GM18858 (cell line): ENCODE data around the gene PKLR.
A peak's percentile ranks its signal among the peaks of the same experiment; 100 is the strongest.
"Not testable (repeated sequence)": the region's sequence is repeated elsewhere in the genome, so short reads cannot be mapped to it uniquely, and the experiment has no call there.

Experiments
- ATAC-seq: cut with Tn5 transposase; IDR thresholded peaks from one replicate; pipeline ENCODE4 v1.9.1; 2021; ENCODE audit not compliant: unreplicated experiment

PKLR gene

DNA sequence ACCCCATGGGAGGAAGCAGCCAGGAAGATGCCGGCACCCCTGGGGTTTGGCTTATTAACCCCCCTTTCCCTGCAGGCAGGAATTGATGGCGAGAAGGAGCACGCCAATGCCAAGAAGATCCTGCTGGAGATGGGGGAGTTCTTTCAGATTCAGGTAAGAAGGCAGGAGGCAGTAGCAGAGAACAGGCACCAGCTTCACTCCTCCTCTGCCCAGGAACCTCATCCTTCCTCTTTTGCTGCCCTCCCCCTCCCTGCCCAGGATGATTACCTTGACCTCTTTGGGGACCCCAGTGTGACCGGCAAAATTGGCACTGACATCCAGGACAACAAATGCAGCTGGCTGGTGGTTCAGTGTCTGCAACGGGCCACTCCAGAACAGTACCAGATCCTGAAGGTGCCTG, 18.3 kb upstream of the PKLR start:
- ATAC-seq: no peak

DNA sequence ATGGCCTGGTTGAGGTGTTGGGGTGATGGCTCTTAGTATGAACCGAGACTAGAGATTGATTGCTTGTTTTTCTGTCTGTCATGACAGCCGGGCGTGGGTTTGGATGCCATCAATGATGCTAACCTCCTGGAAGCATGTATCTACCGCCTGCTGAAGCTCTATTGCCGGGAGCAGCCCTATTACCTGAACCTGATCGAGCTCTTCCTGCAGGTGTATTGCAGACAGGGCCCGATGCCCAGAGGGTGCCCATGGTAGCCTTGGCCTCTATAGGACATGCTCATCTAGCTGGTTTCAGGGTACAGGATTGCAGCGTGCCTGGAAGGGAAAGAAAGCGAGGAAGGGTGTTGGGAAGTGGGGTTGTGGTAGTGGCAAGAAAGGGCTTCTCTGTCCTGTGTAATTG, 16.8 kb upstream of the PKLR start:
- ATAC-seq: no peak

DNA sequence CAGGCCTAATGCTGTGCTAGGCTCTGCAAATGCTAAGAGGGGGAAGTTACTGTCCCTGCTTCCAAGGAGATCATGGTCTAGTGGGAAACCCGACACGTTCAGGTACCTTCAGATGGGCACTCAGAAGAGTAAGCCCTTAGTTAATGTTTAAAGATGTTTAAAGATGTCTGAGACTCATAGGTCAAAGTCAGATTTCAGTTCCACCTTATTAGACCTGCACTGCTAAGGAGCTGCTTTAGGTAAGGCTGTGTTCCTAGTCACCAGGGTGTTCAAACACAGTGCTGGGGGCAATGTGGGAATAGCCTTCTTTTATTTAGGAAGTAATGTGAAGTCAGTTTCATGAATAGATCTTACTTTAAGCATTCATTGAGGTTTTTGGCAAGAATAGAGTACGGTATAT, 15.7 kb upstream of the PKLR start:
- no peak for ATAC-seq

DNA sequence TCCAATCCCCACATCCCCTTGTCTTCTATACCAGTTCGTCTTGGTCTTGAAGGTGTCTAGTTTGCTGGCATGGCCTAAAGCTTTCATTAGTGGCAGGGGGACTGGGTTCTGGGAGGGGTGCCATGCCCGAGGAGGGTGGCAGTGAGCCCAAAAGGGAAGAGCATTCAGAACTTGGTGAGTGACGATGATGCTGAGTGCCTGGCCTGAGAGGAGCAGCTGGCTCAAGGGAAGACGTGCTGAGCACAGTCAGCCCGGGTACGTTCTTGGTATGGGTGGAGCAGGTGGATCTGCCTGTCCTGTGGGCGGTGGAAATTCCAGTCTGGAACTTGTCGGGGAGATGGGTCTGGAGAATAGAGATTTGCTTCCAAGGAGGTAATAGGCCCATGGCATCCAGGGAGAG, 12.0 kb upstream of the PKLR start:
- no peak for ATAC-seq

DNA sequence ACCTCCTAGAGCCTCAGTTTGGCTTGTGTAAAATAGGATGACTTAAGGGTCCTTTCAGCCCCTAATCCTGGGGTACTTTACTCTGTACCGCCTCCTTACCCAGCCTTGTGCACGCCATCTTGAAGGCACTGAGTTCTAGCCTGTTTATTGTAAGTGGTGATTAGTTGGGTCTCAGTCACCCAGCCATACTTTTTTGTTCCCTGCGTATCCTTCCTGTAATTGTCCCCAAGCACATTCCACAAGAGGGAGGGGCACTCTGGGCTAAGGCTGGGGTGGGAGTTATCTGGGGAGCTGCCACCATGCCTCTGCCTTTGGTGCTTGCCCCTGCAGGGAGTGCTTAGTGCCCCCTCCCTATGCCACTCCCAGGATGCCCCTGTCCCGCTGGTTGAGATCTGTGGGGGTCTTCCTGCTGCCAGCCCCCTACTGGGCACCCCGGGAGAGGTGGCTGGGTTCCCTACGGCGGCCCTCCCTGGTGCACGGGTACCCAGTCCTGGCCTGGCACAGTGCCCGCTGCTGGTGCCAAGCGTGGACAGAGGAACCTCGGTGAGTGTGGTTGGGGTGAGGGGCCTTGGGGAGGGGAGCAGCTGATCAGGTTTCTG, 8.3 kb upstream of the PKLR start:
- no peak for ATAC-seq

DNA sequence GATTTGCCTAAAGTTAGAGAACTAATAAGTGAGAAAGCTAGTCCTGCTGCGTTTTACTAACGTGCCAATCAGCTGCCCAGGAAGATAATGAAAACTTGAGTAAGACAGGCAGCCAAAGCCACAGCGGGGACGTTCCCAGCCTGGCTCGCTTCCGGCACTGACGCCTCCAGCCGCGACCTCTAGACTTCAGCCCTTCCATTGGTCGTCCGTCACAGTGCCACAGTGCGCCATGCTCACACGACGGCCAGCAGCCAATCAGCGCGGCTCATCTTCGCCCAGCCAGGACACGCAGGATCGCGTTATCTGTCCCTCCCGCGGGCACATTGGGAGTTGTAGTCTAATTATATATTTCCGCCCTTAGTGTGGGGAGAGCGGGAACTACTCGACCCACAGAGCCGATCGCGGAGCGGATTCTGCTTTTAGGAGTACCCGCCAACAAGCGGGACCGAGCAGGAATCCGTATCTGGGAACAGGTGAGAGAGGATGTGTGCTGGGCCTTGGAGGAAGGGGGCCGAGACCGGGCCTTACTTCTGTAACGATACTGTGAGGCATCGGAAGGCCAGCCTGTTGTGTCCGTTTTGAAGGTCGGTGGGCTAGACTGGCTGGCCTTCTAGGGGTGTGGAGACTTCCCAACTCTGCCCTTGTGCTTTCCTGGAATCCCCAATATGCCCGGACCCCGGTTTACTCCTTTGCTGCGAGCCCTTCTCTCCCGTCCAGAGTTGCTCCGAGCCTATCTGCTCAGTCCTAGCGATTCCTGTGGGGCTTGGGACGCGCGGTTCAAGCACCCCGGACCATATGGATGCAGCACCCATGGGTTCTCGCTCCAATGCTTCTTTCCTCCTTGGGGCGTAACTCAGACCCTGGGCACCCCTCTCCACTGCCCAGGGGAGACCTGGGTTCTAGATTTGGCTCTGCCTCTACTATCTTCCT, 7.5 kb upstream of the PKLR start, which contains the start of gene FDPS:
Gene FDPS, plus strand, starts transcription at position 374 of the 930 bp plus-strand sequence. CDS start 924 bp downstream, outside the sequence.
- ATAC-seq: peak; percentile 90

DNA sequence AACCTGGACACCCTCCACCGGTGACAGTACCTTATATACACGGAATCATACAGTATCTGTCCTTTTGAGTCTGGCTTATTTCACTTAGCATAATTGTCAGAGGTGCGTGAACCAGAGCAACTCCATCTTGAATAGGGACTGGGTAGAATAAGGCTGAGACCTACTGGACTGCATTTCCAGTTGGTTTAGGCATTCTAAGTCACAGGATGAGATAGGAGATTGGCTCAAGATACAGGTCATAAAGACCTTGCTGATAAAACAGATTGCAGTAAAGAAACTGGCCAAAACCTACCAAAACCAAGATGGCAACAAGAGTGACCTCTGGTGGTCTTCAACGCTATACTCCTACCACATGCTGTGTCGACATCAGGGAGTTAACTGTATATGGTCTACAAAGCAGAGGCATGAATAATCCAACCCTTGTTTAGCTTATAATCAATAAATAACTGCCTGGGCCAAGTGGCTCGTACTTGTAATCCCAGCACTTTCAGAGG, 6.1 kb upstream of the PKLR start:
- no peak for ATAC-seq

DNA sequence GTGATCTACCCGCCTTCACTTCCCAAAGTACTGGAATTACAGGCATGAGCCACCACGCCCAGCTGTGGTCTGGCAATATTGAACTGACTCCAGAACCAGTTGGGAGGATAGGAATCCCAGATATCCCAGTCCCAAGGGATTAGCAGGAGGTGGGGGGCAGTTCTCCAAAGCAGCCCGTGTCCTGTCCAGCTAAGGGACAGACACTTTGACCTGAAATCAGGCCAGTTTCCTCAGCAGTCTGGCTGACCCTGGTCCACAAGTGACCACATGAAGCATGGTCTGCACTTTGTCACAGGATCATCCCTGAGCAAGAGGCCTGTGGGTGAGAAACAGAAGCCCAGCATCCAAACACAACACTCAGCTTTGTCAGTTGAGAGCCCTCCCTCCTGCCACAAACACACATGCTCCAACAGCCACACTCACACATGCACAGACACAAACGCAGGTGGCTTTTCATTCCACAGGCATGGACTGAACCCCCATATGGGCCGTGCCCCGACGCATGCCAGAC, 4.7 kb upstream of the PKLR start:
- no peak for ATAC-seq

DNA sequence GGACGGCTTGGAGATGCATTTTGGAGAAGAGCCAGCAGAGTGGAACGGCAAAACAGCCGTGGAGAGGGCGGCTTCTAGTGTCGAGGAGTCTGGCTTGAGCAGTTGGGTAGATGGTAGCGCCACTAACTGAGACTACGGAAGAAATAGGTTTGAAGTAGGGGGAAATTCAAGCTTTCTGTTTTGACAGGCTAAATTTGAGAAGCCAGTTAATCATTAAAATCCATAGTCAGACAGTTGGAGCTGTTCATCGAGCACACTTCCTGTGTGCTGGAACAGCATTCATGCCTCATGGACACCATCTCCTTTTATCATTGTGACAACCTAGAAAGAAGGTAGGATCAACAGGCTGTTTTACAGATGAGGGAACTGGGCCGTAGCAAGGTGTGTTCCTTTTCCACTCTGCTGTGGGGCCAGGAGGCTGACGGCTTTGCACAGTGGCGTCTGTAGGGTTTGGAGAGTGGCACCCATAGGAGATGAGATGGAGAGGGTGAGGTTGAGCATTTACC, 3.4 kb upstream of the PKLR start:
- no peak for ATAC-seq

DNA sequence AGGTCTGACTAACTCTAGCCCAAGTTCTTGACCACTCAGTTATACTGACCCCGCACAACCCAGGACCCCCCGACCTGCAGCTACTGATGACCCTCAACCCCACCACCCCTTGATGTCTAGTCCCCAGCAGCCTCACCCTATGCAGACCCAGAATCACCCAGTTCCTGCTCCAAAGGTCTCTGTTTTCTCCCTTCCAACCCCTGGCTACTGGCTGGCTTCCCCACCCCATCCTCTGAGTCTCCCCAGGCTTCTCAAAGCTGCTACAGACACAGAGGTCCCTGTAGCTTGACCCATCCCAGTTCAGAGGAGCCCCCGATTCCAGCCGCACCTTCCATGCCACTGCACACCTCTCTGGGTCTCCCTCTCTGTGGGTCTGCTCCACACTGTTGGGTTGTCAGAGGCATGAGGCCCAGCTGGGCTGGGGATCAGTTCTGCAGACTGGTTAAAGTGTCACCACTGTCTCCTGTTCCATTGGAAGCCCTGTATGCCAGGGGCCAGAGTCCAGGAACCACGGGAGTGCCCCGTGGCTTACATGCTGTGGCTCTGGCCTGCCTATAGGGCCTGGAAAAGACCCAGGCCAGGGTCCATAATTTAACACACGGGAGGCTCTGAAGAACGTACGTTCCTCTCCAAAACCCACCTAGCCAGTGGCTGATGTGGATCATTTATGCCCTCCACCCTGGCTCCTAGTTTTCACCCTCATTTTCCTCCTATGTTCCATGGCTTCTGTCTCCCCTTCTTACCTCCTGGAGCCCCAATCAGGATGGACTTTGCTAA, 497 bp downstream of the PKLR start:
- no peak for ATAC-seq

DNA sequence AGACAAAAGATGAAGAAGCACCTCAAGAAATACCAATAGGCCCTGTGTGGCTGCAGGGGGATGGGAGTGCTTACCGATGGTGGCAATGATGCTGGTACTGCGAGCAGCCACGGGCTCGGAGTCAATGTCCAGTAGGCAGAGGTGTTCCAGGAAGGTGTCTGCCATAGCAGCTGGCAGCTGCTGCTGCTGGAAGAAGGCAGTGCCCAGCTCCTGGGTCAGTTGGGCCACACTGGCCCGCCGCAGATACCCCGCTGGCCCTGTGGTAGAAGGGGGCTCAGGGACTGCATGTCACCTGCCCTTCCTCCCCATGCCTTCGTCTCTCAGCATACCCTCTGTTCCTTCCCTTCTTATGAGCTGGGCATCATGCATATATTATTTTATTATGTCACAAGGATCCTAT, 1.2 kb downstream of the PKLR start:
- no peak for ATAC-seq

DNA sequence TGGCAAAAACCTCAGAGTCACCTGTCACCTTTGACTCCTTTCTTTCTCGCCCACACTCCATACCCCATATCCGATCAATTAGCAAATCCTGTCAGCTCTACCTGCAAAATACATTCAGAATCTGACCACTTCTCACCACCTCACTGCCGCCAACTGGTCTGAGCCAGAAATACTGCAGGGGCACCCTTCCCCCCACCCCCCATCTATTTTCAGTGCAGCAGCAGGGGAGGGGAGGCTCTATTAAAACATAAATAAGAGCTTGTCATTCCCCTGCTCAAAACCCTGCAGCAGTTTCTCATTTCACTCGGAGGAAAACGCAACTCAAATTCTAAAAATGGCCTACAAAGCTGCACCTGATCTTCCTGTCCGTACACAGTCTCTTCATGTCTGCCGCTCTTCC, 3.9 kb downstream of the PKLR start:
- no peak for ATAC-seq

DNA sequence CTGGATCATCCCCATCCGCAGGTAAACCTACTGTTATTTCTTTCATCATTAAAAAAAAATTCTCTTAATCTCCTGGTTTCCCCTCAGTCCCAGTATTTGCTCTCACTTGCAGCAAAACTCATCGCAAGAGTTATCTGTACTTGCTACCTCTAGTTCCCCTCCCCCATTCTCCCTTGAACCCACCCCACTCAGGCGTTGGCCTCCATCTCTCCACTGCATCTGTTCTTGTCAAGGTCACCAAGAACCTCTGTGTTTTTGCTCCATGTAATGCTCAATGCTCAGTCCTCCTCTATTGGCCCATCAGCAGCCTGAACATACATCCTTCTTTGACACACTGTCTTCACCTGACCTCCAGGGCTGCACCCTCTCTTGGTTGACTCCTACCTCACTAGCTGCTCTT, 4.6 kb downstream of the PKLR start:
- no peak for ATAC-seq

DNA sequence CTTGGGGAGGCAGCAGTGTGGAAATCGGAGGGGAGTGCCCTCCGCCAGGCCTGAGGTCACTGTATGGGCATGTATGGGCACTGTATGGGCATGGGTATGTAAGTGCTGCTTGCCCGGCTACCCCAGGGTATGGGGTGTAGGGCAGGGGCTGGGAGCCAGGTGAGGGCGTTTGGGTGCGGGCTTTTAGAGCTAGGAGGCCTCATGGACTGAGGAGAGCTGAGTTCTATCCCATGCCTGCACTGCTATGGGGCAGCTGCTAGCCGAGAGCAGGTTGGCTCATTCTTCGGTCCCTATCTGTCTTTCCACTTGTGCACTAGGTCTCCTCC, 5.3 kb downstream of the PKLR start:
- no peak for ATAC-seq

DNA sequence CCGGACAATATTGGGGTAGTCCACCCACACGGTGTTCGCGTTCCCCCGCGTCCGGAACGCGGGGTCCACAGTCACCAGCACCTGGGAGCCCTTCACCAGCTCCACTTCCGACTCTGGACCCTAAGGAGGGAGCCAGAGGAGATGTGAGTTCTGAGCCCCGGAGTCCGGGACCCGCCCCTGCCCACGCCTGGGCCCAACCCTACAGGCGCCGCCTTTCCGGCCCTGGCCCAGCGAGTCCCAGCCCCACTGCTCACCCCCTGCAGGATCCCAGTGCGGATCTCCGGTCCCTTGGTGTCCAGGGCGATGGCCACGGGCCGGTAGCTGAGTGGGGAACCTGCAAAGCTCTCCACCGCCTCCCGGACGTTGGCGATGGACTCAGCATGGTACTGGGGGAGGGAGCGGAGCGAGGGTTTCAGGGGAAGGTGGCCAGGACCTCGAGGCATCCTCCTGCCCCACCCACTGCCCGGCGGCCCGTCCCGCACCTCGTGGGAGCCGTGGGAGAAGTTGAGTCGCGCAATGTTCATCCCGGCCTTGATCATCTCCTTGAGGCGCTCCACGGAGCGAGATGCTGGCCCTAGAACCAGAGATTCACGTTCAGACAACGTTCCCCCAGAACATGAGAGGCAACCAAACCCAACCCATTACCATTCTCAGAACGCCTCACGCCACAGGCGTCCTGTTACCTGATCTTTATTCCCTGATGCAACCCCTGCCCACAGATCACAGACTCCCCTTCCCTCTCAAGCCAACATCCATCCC, 5.9 kb downstream of the PKLR start:
- no peak for ATAC-seq

DNA sequence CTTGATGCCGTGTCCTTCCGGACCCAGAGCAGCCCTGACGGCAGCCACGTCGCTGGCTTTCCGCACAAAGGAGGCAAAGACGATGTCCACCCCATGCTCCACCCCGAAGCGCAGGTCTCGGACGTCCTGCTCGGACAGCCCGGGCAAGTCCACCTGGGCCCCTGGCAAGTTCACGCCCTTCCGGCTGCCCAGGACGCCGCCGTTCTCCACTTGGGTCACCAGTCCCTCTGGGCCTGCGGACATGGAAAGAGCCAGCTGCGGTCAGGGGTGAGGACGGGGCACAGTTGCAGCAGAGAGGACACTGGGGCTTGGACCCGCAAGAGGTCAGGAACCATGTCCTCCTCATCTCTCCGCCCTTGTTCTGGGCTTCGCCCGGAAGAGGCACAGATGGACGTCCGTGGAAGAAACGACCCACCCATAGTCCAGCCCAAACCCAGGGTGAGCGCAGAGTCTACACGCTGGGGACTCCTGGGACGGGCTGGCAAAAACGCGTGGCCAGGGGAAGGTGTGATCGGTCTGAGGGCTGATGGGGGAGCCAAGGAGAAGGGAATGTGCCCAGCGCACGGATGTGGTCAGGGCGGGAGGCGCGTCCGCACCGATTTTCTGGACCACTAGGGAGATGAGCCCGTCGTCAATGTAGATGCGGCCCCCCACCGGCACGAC, 6.6 kb downstream of the PKLR start:
- no peak for ATAC-seq

DNA sequence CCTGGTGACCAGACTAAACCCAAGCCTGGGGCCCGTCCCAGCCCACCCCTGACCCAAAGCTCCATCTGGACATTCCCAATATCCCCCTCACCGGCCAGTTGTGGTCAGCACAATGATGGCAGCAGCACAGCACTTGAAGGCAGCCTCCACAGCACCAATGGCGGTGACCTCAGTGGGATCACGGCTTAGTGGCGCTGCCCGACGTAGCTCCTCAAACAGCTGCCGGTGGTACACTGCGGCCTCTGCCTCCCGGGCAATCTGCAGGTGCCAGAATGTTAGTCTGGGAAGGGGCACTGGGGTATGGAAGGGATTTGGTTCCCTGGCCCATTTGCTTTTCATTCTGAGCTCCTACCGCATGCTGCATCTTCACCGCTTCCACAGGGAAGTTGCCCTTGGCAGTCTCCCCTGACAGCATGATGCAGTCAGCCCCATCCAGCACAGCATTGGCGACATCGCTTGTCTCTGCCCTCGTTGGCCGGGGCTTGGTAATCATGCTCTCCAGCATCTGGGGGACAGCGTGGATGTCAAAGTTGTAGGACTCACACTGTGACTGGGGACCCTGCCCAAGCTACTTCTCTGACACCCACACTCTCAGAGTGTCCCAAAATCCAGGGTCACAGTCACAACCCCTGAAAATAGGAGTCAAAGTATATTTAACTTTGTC, 8.0 kb downstream of the PKLR start:
- ATAC-seq: no peak

DNA sequence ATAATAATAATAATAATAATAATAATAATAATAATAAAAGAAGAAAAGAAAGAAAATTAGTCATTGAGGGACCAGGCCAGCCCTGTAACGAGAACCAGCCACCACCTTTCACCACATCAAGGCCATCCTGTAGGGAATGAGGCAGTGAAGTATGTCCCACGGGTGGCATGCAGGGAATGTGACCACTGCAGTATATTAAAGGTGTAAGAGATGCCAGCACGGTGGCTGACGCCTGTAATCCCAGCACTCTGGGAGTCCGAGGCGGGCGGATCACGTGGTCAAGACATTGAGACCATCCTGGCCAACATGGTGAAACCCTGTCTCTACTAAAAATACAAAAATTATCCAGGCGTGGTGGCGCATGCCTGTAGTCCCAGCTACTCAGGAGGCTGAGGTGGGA, 10.2 kb downstream of the PKLR start:
- ATAC-seq: not testable (repeated sequence)

DNA sequence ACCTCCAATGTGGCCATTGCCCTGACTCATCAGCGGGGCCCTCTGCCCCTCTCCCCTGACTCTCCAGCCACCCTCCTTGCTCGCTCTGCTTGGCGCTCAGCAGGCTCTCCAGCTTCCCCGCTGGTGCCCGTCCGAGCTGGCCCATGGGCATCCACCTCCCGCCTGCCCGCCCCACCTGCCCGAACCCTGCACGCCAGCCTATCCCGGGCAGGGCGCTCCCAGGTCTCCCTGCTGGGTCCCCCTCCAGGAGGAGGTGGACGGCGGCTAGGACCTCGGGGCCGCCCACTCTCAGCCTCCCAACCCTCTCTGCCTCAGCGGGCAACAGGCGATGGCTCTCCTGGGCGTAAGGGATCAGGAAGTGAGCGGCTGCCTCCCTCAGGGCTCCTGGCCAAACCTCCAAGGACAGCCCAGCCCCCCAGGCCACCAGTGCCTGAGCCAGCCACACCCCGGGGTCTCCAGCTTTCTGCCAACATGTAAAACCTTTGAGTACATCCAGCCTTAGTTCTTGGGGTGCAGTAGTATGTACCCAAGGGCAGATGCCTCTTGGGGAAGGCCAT, 13.2 kb downstream of the PKLR start:
- no peak for ATAC-seq
